ENCODE data around the gene DOCK2.

The DOCK2 gene

DNA sequence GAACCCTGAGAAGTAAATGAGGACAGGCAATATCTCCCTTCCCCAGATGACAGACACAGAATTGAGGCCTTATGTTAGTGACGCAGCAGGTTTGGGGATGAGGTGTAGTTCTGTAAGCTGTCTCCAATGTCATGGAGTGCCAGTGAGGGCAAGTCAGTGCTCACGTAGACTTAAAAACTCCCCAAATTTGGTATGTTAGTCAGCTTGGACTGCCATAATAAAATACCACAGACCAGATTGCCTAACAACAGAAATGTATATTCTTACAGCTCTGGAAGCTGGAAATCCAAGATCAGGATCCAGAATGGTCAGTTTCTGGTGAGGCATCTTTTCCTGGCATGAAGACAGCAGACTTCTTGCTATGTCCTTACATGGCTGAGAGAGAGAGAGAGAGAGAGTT, 483.5 kb downstream of the DOCK2 start:
- Histone ChIP-seq H4K20me1 (ENCODE audit: insufficient read depth, low read length, poor library complexity, severe bottlenecking) (no peaks in the 10 kb centered on the region), H3K9me2 (replicated peaks; ENCODE audit: low read depth, low read length) (no peaks in the 10 kb centered on the region), H3F3A (ENCODE audit: low read depth) (no peaks in the 10 kb centered on the region), H3K27me3 (ENCODE audit: insufficient read depth, low read length, poor library complexity, severe bottlenecking) (no peaks in the 10 kb centered on the region), H3K4me2 (ENCODE audit: low read depth, low read length, poor library complexity, severe bottlenecking) (no peak overlapping the region), H3K36me3 (ENCODE audit: insufficient read depth, low read length) (no peaks in the 10 kb centered on the region), H3K4me1 (ENCODE audit: insufficient read depth, low read length, poor library complexity, severe bottlenecking) (no peaks in the 10 kb centered on the region), H3K9ac (ENCODE audit: low read depth, low read length, poor library complexity, severe bottlenecking) (no peak overlapping the region), H3K79me2 (ENCODE audit: insufficient read depth, low read length) (no peaks in the 10 kb centered on the region), H2AFZ (ENCODE audit: low read length) (no peak overlapping the region), H3K4me3 (ENCODE audit: low read length, poor library complexity, severe bottlenecking) (no peak overlapping the region), H3K9me3 (ENCODE audit: insufficient read depth, low read depth, low read length) (no peaks in the 10 kb centered on the region)
- no peak for TF ChIP-seq EZH2phosphoT487 (IDR thresholded peaks at IDR 0.05; ENCODE audit: borderline replicate concordance)
- TF ChIP-seq, protein P1, sequence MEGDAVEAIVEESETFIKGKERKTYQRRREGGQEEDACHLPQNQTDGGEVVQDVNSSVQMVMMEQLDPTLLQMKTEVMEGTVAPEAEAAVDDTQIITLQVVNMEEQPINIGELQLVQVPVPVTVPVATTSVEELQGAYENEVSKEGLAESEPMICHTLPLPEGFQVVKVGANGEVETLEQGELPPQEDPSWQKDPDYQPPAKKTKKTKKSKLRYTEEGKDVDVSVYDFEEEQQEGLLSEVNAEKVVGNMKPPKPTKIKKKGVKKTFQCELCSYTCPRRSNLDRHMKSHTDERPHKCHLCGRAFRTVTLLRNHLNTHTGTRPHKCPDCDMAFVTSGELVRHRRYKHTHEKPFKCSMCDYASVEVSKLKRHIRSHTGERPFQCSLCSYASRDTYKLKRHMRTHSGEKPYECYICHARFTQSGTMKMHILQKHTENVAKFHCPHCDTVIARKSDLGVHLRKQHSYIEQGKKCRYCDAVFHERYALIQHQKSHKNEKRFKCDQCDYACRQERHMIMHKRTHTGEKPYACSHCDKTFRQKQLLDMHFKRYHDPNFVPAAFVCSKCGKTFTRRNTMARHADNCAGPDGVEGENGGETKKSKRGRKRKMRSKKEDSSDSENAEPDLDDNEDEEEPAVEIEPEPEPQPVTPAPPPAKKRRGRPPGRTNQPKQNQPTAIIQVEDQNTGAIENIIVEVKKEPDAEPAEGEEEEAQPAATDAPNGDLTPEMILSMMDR (conservative IDR thresholded peaks at IDR 0.05; ENCODE audit: low read length): no peak

DNA sequence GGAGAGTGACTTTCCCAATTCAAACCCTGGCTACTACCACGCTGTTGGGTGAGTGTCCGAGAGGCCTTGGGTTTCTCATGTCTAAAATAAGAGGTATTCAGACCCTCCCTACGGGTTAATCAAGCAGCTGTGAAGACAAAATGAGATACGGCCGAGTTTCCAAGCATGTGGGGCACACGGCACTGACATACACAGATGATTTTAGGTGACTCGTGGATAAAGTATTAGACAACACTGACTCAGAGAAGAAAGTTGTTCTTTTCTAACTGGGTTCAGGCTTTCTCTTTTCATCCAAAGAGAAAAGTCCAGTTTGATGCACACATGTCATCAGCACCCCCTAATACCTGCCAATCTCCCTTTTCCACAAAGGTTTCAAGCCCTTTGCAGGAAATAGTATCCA, 484.2 kb downstream of the DOCK2 start:
- Histone ChIP-seq H3K4me2 (ENCODE audit: low read depth, low read length, poor library complexity, severe bottlenecking) (no peak overlapping the region), H3K36me3 (ENCODE audit: insufficient read depth, low read length) (no peaks in the 10 kb centered on the region), H2AFZ (ENCODE audit: low read length) (no peak overlapping the region), H3K4me1 (ENCODE audit: insufficient read depth, low read length, poor library complexity, severe bottlenecking) (no peaks in the 10 kb centered on the region), H3K9me3 (ENCODE audit: insufficient read depth, low read depth, low read length) (no peaks in the 10 kb centered on the region; the same call in 1 of the 2 replicates), H3K9ac (ENCODE audit: low read depth, low read length, poor library complexity, severe bottlenecking) (no peak overlapping the region), H3K9me2 (replicated peaks; ENCODE audit: low read depth, low read length) (no peaks in the 10 kb centered on the region), H3K27me3 (ENCODE audit: insufficient read depth, low read length, poor library complexity, severe bottlenecking) (no peaks in the 10 kb centered on the region), H3F3A (ENCODE audit: low read depth) (no peaks in the 10 kb centered on the region), H3K79me2 (ENCODE audit: insufficient read depth, low read length) (no peaks in the 10 kb centered on the region), H4K20me1 (ENCODE audit: insufficient read depth, low read length, poor library complexity, severe bottlenecking) (no peaks in the 10 kb centered on the region), H3K4me3 (ENCODE audit: low read length, poor library complexity, severe bottlenecking) (no peak overlapping the region)
- TF ChIP-seq, protein P1 (conservative IDR thresholded peaks at IDR 0.05; ENCODE audit: low read length): no peak
- TF ChIP-seq EZH2phosphoT487 (IDR thresholded peaks at IDR 0.05; ENCODE audit: borderline replicate concordance): no peak

DNA sequence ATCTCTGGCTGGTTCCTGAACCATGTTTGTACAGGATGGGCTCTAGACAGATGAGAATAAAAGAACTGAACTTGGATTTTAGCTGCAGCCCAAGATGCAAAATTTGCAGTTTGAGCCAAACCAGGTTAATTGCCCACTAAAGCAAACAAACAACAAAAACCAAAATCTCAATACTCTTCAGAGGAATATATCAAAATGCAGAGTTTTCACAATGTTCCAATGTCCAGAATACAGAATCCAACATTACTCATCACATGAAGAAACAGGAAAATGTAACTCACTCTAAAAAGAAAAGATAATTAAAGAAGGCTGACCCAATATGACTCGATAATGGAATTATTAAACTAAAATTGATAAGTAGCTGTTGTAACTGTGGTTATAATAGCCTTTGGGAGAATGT, 489.0 kb downstream of the DOCK2 start:
- H3K36me3 ChIP-seq (ENCODE audit: insufficient read depth, low read length): no peaks in the 10 kb centered on the region
- no peak for TF ChIP-seq EZH2phosphoT487 (IDR thresholded peaks at IDR 0.05; ENCODE audit: borderline replicate concordance)
- TF ChIP-seq, protein P1 (conservative IDR thresholded peaks at IDR 0.05; ENCODE audit: low read length): no peak
- H3K9me2 ChIP-seq (replicated peaks; ENCODE audit: low read depth, low read length): no peaks in the 10 kb centered on the region
- no peak overlapping the region for H3K9ac ChIP-seq (ENCODE audit: low read depth, low read length, poor library complexity, severe bottlenecking)
- no peaks in the 10 kb centered on the region for H3K4me1 ChIP-seq (ENCODE audit: insufficient read depth, low read length, poor library complexity, severe bottlenecking)
- no peak overlapping the region for H3K4me2 ChIP-seq (ENCODE audit: low read depth, low read length, poor library complexity, severe bottlenecking)
- no peaks in the 10 kb centered on the region; the same call in 1 of the 2 replicates for H3K9me3 ChIP-seq (ENCODE audit: insufficient read depth, low read depth, low read length)
- no peaks in the 10 kb centered on the region for H3K79me2 ChIP-seq (ENCODE audit: insufficient read depth, low read length)
- H4K20me1 ChIP-seq (ENCODE audit: insufficient read depth, low read length, poor library complexity, severe bottlenecking): no peaks in the 10 kb centered on the region
- no peak overlapping the region for H2AFZ ChIP-seq (ENCODE audit: low read length)
- H3K27me3 ChIP-seq (ENCODE audit: insufficient read depth, low read length, poor library complexity, severe bottlenecking): no peaks in the 10 kb centered on the region
- no peak overlapping the region for H3K4me3 ChIP-seq (ENCODE audit: low read length, poor library complexity, severe bottlenecking)
- no peaks in the 10 kb centered on the region for H3F3A ChIP-seq (ENCODE audit: low read depth)

All from Loucy (cell line).